Neural cell (in vitro differentiated cells): ENCODE results near the gene NGEF.

Experiments
- CTCF ChIP-seq: fragments of 450-650 bp; IDR thresholded peaks from 2 replicates; pipeline ENCODE4 v1.5.1; 2014; ENCODE audit warnings: antibody characterized with exemption, mild to moderate bottlenecking, moderate library complexity; ENCODE audit not compliant: poor library complexity, severe bottlenecking
- EP300 ChIP-seq: fragments of 450-650 bp; conservative IDR thresholded peaks from 2 replicates; pipeline ENCODE4 v1.6.1; 2014; ENCODE audit warnings: antibody characterized with exemption, mild to moderate bottlenecking, moderate library complexity; ENCODE audit not compliant: poor library complexity, severe bottlenecking
- EZH2 ChIP-seq: fragments of 200-600, 300-800 bp; shearing (Covaris generic), sonication (generic); IDR thresholded peaks from 2 replicates; pipeline ENCODE4 v1.6.1; 2014; ENCODE audit warnings: antibody characterized with exemption, low read length, borderline replicate concordance, mild to moderate bottlenecking; ENCODE audit not compliant: insufficient read depth, poor library complexity, severe bottlenecking
- POLR2AphosphoS5 ChIP-seq: IDR thresholded peaks from 2 replicates; pipeline ENCODE4 v1.6.1; 2012
- RAD21 ChIP-seq: fragments of 450-650 bp; conservative IDR thresholded peaks from 2 replicates; pipeline ENCODE4 v1.6.1; 2014; ENCODE audit warnings: antibody characterized with exemption, mild to moderate bottlenecking, moderate library complexity
- REST ChIP-seq: IDR thresholded peaks from 2 replicates; pipeline ENCODE4 v1.6.1; 2012; ENCODE audit warnings: borderline replicate concordance
- SMC3 ChIP-seq: fragments of 450-650 bp; conservative IDR thresholded peaks from 2 replicates; pipeline ENCODE4 v1.6.1; 2014; ENCODE audit warnings: antibody characterized with exemption, mild to moderate bottlenecking, moderate library complexity; ENCODE audit not compliant: poor library complexity
- TAF1 ChIP-seq: IDR thresholded peaks from 2 replicates; pipeline ENCODE4 v1.6.1; 2012; ENCODE audit warnings: low read depth

- TF ChIP-seq CTCF (no peak), REST (no peak), EZH2 (no peak), POLR2AphosphoS5 (no peak), EP300 (no peak), SMC3 (no peak), TAF1 (no peak), RAD21 (no peak)
These were observed 7.4 kb upstream of the NGEF start for GRCh38 chr2:233020454-233020853.
